NCI-H510A (cell line): ENCODE results near the gene RNF213.

Experiments
- DNase-seq: peaks from one replicate; lab custom pipeline; 2025; lab: John Stamatoyannopoulos, UW

Gene RNF213

DNA sequence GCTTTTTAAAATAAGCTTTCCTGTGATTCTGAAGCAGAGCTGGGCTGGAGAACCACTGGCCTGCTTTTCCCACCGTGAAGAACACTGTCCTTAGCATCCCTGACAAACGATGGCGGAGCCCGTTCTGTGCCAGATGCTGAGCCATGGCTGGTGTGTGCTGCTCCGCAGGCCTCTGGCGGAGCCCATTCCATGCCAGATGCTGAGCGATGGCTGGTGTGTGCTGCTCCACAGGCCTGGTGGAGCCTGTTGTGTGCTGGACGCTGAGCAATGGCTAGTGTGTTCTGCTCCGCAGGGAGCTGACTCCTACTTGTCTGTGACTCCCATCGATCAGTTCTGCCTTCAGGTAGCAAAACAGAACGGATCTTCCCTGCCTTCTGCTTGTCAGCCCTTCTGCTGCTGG is 158.6 kb downstream of the RNF213 start:
- DNase-seq = no peak

DNA sequence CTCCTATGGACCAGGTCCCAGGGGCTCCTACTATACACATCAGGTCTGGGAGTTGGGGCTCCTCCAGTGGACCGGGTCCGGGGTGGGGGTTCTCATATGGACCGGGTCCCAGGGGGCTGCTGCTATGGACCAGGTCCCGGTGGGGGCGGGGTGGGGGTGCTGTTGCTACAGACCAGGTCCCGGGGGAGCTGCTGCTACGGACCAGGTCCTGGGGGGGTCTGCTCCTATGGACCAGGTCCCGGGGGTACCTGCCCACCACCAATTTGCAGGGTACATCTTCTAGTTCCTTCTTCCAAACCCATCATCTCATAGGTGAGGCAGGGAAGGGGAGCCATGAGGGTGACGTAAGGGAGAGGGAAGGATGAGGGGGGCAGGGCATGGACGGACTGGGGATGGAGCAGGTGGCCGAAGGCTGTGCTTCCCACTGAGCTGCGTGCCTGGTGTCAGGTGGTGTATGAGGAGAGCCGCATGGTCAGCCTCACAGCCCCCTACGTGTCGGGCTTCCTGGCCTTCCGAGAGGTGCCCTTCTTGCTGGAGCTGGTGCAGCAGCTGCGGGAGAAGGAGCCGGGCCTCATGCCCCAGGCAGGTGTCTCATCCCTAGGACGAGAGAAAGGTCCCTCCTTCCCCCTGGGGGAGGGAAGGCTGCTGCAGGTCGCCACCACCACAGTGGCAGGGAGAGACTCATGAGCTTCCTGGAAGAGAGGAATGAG is 160.9 kb downstream of the RNF213 start:
- DNase-seq = no peak

DNA sequence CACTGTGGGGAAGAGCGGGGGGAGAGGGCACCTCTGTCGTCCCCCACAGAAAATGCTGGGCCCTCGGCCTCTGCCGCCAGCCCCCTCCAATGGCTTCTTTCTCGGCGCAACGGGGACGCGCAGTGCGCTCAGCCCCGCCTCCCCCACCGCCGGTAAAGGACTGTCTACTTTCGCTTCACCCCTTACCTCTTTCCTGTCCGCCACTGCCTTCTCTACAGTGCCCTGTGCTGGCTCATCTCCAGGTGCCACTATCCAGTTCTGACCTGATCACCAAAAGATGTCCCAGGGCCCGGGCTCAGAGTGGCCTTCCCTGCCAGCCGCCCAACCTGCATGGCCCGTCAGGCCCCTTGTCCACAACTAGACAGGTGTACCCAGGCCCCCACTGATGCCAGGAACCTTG is 161.6 kb downstream of the RNF213 start:
- no peak for DNase-seq

DNA sequence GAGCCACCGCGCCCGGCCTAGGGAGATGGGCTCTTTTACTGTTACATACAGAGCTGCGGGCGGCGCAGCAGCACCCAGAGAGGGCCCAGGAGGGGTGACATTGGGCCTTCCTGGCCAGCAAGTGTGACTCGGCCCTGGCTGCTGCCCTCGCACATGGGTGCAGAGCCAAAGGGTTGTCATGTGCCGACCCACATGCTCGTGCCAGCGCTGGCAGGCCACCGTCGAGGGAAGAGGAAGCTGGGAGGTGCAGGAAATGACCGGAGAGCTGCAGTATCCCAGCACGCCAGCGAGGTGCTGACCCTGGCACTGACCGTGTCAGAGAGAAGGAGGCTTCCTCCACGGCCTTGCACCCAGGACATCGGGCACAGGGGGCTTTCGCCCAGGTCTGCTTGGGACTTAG is 162.3 kb downstream of the RNF213 start:
- DNase-seq = no peak

DNA sequence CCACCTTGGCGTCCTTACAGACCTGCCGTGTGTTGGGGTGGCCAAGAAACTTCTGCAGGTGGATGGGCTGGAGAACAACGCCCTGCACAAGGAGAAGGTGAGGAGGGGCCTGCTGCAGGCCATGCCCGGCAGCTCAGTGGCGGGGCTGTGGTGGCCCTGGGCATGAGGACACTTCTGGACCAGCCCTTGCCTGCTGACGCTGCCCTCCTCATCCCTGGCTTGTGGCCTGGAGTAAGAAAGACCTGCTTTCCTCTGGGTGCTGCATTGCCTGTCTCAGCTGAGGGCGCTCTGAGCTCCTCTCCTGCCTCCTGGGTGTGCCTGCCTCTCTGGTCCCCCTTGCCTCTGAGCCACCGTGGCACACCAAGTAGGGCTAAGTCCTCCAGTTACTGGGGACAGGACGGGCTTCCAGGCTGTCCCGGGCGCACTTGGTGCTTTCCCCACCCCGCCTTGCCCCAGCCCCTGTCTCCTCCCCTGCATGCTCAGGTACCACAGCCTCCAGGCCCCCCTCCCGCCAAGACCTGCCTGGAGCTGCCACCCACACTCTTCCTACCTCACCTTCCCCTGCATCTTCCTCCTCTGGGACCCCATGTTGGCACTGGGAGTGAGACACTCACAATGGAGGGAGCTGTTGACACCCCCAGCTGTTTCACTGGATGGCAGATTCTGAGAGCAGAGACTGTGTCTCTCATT is 163.0 kb downstream of the RNF213 start:
- no peak for DNase-seq

DNA sequence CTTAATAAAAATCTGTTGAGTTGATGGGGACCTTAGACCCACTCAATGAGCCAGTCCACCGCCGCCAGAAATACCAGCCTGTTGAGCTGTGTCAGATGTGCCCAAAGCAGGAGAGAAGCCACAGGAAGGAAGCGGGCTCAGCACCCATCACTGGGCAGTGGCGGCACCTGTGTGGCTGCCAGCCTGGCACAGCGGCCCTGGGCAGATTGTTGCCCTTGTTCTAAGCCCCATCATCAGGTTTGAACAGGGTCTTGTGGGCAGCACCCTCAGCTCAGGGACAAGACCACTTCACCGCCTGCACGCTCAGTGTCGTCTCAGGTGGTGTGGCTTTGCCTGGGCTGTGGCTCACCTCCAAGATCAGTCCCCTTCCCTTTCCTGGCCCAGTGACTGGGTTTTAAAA is 163.6 kb downstream of the RNF213 start:
- no peak for DNase-seq

DNA sequence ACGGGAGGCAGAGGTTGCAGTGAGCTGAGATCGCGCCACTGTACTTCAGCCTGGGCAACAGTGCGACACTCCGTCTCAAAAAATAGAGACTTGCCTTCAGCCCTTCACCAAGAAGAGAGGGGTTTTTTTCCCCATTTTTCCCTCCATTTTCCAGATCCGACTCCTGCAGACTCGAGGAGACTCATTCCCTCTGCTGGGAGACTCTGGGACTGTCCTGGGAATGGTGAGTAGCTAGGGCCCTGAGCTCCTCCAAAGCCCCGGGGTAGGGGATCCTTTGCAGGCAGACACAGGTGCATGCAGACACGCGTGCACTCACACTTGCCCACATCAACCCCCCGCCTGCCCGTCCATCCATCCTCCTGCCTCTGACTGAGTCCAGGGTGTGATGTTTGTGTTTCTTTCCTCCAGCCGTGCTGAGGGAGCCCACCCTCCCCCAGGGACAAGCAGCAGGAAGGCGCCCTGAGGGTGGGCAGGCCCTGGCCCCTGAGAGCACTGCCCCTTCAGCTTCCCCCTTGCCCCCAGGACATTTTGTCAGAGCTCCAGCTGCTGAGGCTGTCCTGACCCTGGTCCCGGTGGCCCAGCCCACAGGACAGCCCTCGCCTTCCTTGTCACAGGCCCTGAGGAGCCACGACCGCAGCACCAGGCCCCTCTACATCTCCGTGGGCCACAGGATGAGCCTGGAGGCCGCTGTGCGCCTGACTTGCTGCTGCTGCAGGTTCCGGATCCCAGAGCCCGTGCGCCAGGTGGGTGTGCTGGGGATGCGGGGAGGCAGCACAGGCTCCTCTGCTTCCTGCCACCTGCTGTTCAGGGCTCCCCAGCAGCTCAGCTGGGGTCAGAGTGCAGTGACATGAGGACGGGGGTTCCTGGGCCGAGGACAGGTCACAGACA is 164.5 kb downstream of the RNF213 start:
- no peak for DNase-seq

DNA sequence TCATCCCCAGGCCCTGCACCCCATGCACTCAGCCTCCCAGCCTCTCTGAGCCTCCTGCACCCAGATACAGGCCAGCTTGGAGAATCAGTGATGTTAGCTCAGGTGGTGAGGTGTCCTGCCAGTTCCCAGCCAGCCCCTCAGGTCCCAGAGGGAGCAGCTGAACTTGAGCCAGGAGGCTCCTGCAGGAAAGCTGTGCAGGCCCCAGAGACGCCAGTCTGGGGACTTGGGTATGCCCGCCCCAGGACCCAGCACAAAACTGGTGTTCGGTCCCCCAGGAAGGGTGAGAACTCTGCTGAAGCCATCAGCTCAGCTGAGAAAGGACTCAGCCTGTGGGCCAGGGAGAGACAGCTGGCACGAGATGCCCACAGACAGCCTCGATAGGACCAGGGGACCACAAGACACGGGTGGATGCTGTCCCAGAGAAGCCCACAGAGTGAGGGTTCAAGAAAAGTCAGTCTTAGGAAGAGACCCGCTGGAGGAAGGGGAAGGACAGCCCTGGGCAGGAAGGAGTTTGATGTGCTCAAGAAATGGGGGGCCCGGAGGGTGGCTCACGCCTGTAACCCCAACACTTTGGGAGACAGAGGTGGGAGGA is 165.3 kb downstream of the RNF213 start:
- no peak for DNase-seq

DNA sequence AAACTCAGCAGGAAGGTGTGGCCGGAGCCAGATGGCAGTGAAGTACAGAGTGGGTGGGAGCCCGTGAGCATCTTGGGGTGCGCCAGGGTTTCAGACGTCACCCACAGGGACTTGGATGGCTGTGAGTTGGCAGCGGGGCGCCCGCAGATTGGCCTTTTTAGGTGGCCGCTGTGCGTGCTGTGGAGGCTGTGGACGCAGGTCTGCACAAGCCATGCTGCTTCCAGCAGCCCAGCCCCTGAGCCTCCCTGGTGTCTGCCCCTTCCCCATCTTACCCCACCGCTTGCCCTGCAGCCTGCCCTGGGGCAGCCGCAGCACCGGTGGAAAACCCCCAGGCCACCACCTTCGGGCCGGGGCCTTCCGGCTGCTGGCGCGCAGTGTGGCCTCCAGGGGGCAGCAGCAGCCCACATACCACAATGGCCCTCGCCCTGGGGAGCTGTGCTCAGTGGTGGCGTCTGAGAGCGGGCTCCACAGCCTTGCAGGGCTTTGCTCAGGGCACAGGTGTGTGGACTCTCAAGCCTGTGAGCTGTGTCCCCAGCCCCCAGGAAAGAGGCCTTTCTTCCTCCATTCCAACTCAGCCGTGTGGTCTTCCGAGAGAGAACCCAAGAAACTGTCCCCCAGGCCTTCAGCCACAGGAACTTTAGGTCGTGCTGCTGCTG is 166.1 kb downstream of the RNF213 start:
- peak; percentile 61 for DNase-seq

DNA sequence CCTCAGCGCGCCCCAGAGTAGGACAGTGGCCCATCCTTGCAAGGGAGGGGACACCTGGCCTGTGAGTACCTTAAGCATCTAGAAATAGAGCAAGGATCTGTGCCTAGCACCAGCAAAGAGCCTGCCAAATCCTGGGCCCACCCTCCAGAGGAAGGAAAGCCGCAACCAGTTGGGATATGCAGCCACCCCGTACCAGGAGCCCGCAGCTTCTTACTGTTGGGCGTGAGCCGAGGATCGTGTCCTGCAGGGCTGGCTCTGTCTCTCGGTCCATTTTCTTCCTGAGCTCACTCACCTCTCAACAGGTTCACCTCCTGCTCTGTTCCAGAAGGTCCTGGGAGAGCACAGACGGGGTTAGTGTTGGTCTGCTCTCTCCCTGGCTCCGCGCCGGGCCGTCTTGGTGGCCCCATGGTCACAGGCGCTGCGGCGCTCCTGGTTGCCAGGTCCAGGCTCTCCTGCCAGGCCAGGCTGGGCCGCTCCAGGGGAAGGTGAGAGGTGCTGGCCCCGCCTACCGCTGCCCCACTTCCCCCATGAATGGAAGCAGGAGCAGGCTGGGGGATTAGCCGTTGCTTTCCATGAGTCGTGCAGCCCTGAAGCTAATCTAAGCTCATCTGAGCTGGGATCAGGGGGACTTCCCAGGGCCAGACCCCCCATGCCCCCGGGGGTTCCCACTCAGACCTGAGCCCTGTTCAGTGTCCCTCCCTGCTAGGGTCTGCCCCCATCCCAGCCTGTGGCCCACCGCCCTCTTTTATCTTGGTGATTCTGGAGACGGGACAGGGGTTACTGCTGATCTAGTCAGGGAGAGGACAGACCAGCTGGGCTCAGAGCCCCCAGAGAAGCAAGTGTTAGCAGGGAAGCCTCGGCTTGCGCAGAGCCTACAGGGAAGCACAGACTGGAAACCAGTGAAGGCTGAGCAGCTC is 167.0 kb downstream of the RNF213 start:
- no peak for DNase-seq

DNA sequence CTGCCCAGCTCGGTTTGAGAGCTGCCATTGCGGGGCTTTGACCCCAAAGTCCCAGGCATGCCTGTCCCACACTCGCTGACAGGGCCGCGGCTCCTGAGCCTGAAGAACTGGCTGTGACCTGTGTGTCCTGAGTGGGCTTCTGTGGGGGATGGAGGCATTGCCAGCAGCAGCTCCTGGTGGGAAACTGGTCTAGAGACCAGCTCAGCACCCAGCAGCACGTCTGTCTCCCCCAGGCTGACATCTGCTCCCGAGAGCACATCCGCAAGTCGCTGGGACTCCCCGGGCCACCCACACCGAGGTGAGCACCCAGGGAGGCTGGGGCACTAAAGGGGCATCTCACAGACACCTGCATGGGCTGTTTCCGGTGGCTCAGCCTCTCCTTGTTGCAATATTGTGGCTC is 167.7 kb downstream of the RNF213 start:
- DNase-seq = no peak

DNA sequence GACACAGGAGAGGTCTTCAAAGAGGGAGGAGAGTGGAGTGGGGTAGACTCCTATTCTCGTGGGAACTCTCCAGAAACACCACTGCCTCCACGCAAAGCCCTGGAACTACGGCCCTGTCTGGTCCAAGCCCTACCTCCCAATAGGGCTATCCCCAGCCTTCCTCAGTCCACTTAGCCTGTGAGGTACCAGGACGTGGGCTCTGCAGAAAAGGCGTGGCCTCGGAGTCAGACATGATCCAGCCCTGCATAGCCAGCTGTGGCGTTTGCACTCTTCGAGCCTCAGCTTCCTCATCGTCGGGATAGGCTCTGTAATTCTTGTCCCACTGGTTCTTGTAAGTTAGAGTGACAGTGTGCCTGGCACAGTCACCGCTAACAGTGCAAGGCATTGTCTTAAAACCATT is 168.1 kb downstream of the RNF213 start:
- DNase-seq = no peak

DNA sequence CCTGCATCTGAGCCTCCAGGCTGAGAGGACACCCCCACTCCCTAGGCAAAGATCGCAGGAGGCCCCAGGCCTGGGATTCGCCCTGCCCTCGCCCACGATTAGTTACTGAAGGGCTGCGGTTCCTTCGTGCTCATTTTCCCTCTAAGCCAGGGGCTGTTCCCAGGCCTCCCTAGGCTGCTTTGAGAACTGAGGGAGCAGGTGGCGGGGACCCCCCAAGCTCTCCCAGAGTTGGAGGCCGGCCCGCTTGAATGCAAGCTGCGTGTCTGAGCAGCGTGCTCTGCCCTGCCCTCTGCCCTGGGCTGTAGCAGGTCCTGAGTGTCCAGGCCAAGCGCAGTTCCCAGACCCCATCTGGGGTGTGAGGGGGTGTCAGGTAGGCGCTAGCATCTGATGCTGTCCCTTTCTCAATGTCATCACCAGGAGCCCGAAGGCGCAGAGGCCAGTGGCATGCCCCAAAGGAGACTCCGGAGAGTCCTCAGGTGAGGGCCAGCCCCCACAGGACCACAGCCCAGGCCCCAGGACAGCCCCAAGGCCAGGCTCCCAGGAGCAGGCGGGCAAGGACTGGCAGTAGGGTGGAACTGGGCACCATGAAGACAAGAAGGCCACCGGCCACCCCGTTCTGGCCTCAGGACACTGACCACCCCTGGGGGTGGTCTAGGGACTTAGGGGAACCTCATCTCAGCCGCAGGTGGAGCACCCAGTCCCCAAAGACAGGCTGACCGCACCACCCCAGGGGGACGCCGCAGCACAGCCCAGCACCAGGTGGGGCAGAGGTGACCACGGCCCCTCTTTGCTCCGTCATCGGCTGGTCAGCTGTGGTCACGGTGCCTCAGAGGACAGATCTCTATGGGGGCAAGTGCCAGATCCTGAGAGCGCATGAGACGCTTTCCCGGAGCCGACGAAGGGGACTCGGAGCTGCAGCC is 169.0 kb downstream of the RNF213 start:
- DNase-seq = no peak

DNA sequence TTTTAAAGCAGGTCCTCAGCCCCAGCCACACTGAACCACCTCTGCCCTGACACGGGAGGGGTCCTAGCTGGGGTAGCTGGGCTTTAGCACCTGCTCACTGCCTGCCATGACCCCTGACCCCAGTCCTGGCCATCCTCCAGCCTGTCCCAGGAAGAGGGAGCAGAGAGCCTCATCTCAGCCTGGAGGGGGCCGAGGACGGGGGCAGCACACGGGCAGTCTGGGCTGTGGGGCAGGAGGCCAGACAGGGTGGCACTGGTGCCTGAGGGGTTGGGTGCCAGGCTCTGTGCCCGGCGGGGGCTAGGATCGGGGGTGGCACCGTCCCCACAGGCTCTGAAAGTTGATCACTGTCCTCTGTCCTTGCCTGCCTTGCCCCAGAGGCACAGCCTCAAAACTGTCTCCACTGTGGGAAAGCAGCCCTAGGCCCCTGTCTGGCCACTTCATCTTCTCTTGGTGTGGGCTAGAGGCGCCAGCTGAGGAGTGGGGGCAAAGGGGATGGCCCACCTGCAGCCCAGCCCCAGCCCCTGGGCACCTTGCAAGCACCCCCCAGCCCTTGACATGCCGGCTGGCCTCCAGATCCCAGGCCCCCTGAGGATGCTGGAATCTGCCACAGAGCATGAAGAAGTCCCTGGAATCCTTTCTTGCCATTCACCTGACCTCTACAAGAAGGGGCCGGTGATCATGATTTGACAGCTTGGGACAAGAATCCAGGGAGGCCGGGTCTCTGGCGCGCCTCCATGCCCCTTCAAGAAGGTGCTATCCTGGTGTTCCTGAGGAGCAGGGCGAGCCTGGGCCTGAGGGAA is 170.0 kb downstream of the RNF213 start:
- DNase-seq = no peak

DNA sequence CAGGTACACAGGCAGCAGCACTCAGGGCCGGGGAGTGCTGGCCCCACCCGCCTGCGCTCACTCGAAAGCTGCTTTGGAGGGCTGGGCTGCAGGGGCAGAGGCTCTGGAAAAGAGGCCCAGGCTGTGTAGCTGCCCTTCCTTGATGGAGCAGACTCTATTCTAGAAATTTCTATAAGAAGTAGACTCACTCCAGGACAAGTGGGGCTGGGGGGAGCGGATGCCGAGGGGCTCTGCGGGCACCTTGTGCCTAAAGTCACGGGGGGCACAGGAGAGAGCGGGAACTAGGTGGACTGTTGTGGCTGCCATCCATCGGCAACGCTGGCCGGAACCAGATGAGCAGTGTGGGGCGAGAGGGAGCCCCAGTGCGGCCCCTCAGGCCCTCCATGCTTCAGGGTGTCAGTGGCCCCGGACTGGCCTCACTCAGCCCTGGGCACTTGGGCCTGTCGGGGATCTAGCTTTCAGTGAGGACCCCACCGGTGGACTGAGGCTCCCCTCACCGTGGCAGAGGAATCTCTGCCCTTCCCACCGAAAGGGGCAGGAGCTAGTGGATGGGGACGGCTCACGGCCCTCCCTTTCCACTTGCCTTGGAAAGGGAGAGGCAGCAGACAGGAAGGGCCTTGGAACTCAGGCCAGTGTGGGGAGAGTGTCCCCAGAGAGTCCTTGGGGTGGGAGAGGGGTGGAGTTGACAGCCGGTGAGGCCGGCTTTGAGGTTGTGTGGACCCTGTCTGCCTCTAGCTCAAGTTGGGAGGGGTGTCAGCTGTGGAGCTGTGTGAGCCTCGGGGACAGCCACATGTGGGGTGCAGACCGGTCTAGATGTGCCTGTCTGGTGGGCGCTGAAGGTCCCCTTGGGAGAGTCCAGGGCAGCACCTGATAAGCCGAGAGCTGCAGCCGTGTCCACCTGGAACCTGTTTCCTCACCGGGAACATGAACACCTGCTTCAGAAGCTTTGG is 170.9 kb downstream of the RNF213 start:
- DNase-seq = no peak

DNA sequence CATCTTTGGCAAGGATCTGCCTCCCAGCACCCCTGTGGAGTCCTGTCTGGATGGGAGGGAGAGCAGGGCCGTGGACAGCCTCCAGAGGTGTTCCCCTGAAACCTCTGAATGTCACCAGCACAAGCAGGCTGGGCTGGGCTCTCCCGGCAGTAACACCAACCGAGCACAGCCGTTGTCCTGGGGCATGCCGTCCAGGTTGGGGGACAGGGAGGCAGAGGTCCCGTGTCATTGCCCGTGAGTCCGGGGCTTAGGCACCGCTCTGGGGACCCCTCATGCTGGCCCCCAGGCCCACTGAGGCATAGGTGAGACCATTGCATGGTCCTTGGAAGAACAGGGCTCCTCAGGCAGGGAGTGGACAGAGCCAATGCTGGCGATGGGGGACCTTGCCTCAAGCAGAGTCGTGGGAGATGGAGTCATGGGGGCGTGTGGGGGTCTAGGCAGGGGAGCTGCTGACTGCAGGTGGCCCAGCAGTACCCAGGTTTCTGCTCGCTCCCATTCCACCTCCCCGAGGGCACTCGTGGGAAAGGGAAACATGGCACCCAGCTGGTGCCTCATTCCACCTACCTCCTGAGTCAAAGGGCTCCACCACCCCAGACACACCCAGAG is 171.8 kb downstream of the RNF213 start:
- DNase-seq = no peak

DNA sequence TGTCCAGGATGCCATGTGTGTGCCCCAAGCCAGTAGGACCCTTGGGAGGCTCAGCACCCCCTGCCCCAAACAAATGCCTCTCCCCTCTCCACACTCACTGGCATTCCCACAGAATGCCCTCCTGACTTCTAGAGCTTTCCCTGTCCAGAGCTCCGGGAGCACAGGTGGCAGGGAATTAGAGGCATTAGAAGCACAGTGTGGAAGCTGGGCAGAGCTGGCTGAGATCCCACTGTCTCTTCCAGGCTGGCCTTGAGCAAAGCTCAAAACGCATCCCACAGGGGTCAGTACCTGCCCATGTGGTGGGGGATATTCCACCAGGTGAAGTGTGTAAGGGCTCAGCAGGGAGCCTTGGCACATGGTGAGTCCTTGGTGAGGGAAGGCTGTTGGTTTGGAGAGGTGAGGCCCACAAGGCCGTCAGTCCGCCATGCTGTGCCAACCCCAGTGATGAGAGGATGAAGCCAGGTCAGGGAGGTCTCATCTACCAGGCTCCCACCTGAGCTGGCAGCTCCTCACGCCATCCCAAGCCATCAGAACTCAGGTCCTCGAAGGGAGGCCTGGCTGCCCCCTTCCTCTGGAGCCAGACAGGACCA is 172.4 kb downstream of the RNF213 start:
- no peak for DNase-seq
